Measurements from ENCODE around the gene SYT9. TPM values are rescaled to one million over a fixed set of nuclear protein-coding genes. Genes with fewer than 3 reads are reported as not detected.

Gene SYT9
- total and polyA plus RNA-seq, 2 of the 8 experiments (the other 6 are each of a cell fraction or from before 2014, with no cell fraction given) = 1.5 to 2.9 TPM

GRCh38 chr11:7500251-7500650 lies 248.5 kb downstream of the SYT9 start:
- no peak for FAIRE-seq
- H2BK20ac ChIP-seq (ENCODE audit: low read length) = no peak overlapping the region

More at GRCh38 chr11:7500251-7500650, 248.5 kb downstream of the SYT9 start:
- Histone ChIP-seq H3K23ac (ENCODE audit: insufficient read length) (no peak overlapping the region), H3K79me1 (ENCODE audit: low read depth, low read length) (no peaks in the 10 kb centered on the region), H3K14ac (ENCODE audit: insufficient read length) (no peak overlapping the region), H2BK15ac (ENCODE audit: low read length) (no peak overlapping the region), H2BK5ac (ENCODE audit: low read depth, low read length) (no peak overlapping the region), H3K9ac (replicated peaks in 1 of 4; ENCODE audit: extremely low read depth in 1 of 4, low read depth in 3 of 4, low read length in 3 of 4) (no peak overlapping the region), H4K91ac (replicated peaks; ENCODE audit: insufficient read length, low read length) (no peak overlapping the region), H3K56ac (replicated peaks; ENCODE audit: insufficient read length, low read depth, low read length) (no peak overlapping the region), H3K4me1 (replicated peaks in 1 of 4; ENCODE audit: control insufficient read depth in 3 of 4, insufficient read depth in 4 of 4, low read length in 3 of 4) (peaks cover 0 to 5% (median 2%) of the 10 kb centered on the region in 4 experiments; a peak in 2 of 7 replicates), H2BK12ac (ENCODE audit: low read depth, low read length) (no peak overlapping the region), H3K4me2 (ENCODE audit: insufficient read depth in 1 of 2, low read depth in 2 of 2, low read length in 2 of 2) (no peak overlapping the region), H2BK120ac (replicated peaks; ENCODE audit: low read depth, low read length) (no peak overlapping the region), H4K8ac (ENCODE audit: extremely low read depth, insufficient read depth, low read length) (no peak overlapping the region; the same call in 1 of the 2 replicates), H2AK5ac (ENCODE audit: low read depth, low read length) (no peak overlapping the region), H3K4me3 (ENCODE audit: extremely low read depth in 1 of 4, insufficient read depth in 2 of 4, low read depth in 3 of 4, low read length in 4 of 4) (no peak overlapping the region), H3K36me3 (ENCODE audit: control insufficient read depth in 2 of 4, insufficient read depth in 4 of 4, low read length in 3 of 4) (no peaks in the 10 kb centered on the region), H3K23me2 (ENCODE audit: low read depth, low read length) (no peaks in the 10 kb centered on the region), H3K27ac (ENCODE audit: low read depth, low read length) (no peak overlapping the region), H2AFZ (ENCODE audit: low read length) (no peak overlapping the region), H4K20me1 (replicated peaks in 1 of 2; ENCODE audit: control insufficient read depth in 1 of 2, insufficient read depth in 2 of 2, low read length in 2 of 2) (no peaks in the 10 kb centered on the region), H3K9me3 (ENCODE audit: insufficient read depth in 2 of 2, low read depth in 1 of 2, low read length in 1 of 2) (no peaks in the 10 kb centered on the region), H3K4ac (replicated peaks; ENCODE audit: insufficient read length, low read depth, low read length) (no peak overlapping the region), H3K79me2 (ENCODE audit: control insufficient read depth in 1 of 2, insufficient read depth in 2 of 2, low read length in 2 of 2) (no peaks in the 10 kb centered on the region), H3K18ac (ENCODE audit: extremely low read depth, low read length) (no peak overlapping the region), H3K27me3 (replicated peaks in 1 of 4; ENCODE audit: control insufficient read depth in 3 of 4, extremely low read depth in 1 of 4, insufficient read depth in 3 of 4, low read length in 3 of 4) (peaks cover 0 to 1% (median 0%) of the 10 kb centered on the region in 4 experiments; a peak in 1 of 7 replicates), H4K5ac (ENCODE audit: insufficient read length, low read depth, low read length) (no peak overlapping the region)
- CTCF ChIA-PET (ENCODE audit: partially characterized antibody) = interaction anchor here (1.1 to 1.9 kb wide), 4 partner anchors 10 to 358 kb away, joined by 3 to 8 read pairs (median 4); no protein-coding TSS in a partner anchor
- POLR2A ChIA-PET (ENCODE audit: partially characterized antibody) = interaction anchor here (0.9 kb wide), 1 partner anchor 12 kb away, joined by 3 read pairs; no protein-coding TSS in a partner anchor
- 95% methylated on average over 3 of the region's 3 CpGs; no CpG with 5 or more reads in 1 of the 2 experiments for WGBS, 2 experiments (ENCODE audit: extremely low coverage in 1 of 2, insufficient coverage in 1 of 2, insufficient read length in 1 of 2, insufficient replicate concordance in 2 of 2, low coverage in 1 of 2, low lambda C conversion rate in 2 of 2, missing lambda C conversion rate in 1 of 2)
- DNase-seq (ENCODE audit: low read depth in 1 of 2, low spot score in 2 of 2) = no peak
- TF ChIP-seq RNF2 (IDR thresholded peaks at IDR 0.05; ENCODE audit: borderline replicate concordance, low read depth, low read length, missing control alignments, poor library complexity, severe bottlenecking) (no peak), CHD2 (IDR thresholded peaks at IDR 0.05; ENCODE audit: low read length) (no peak), NRF1 (IDR thresholded peaks at IDR 0.05; ENCODE audit: low read depth, low read length) (no peak), ASH2L (IDR thresholded peaks at IDR 0.05; ENCODE audit: low read length) (no peak), MAFK (IDR thresholded peaks at IDR 0.05; ENCODE audit: low read depth, low read length) (no peak), TEAD4 (IDR thresholded peaks at IDR 0.05; ENCODE audit: low read depth, low read length) (no peak), BRCA1 (IDR thresholded peaks at IDR 0.05; ENCODE audit: low read depth, low read length) (no peak), MAX (IDR thresholded peaks at IDR 0.05) (no peak), KDM1A (IDR thresholded peaks at IDR 0.05; ENCODE audit: borderline replicate concordance, low read length) (no peak), EGR1 (IDR thresholded peaks at IDR 0.05; ENCODE audit: borderline replicate concordance, low read depth, low read length) (no peak), JUND (IDR thresholded peaks at IDR 0.05; ENCODE audit: low read length) (no peak), TBP (IDR thresholded peaks at IDR 0.05; ENCODE audit: low read depth, low read length) (no peak), PHF8 (conservative IDR thresholded peaks at IDR 0.05; ENCODE audit: low read depth, low read length) (no peak), SP4 (IDR thresholded peaks at IDR 0.05; ENCODE audit: low read length) (no peak)

All from H1 (cell line).